ENCODE results near the gene CASP7. TPM values are rescaled to one million over a fixed set of nuclear protein-coding genes. Genes with fewer than 3 reads are reported as not detected.

CASP7 gene
- polyA plus RNA-seq = 10 to 100 TPM in 1 of 2 donors, 1 to 10 TPM in 1; 8.3 to 11.0 TPM

- no peaks in the 10 kb centered on the region for H3K36me3 ChIP-seq (ENCODE audit: control insufficient read depth in 2 of 2, insufficient read depth in 2 of 2, low read length in 1 of 2)
- peak within 1 kb of the TSS; percentile 80 to 97 for H3K4me3 ChIP-seq (ENCODE audit: low read depth in 1 of 2, low read length in 2 of 2)
- H3K27me3 ChIP-seq (ENCODE audit: control insufficient read depth in 1 of 2, insufficient read depth in 2 of 2, low read length in 2 of 2) = no peaks in the 10 kb centered on the region
- no peaks in the 10 kb centered on the region for H3K4me1 ChIP-seq (ENCODE audit: control insufficient read depth in 2 of 2, insufficient read depth in 2 of 2, low read length in 1 of 2)
- WGBS, 2 donors = 0% methylated on average over 57 to 68 of the region's 68 CpGs
- H3K9me3 ChIP-seq (ENCODE audit: control insufficient read depth in 2 of 2, insufficient read depth in 1 of 2, low read depth in 1 of 2, low read length in 1 of 2) = no peaks in the 10 kb centered on the region
- peak within 1 kb of the TSS; percentile 91 to 95 for H3K27ac ChIP-seq (ENCODE audit: low read depth in 2 of 2, low read length in 1 of 2)
Observed at GRCh38 chr10:113679463-113680189, at the start of gene CASP7. Gene CASP7, plus strand, starts transcription at chr10:113679912. Its CDS starts 17,582 bp downstream, at chr10:113697494.

GRCh38 chr10:113630929-113631533 is 48.7 kb upstream of the CASP7 start:
- no peak overlapping the region for H3K4me3 ChIP-seq (ENCODE audit: low read depth in 1 of 2, low read length in 2 of 2)
- no peaks in the 10 kb centered on the region for H3K36me3 ChIP-seq (ENCODE audit: control insufficient read depth in 2 of 2, insufficient read depth in 2 of 2, low read length in 1 of 2)
- H3K4me1 ChIP-seq (ENCODE audit: control insufficient read depth in 2 of 2, insufficient read depth in 2 of 2, low read length in 1 of 2) = no peaks in the 10 kb centered on the region
- H3K9me3 ChIP-seq (ENCODE audit: control insufficient read depth in 2 of 2, insufficient read depth in 1 of 2, low read depth in 1 of 2, low read length in 1 of 2) = peaks cover 2% of the 10 kb centered on the region in 2 donors
- no peaks in the 10 kb centered on the region for H3K27me3 ChIP-seq (ENCODE audit: control insufficient read depth in 1 of 2, insufficient read depth in 2 of 2, low read length in 2 of 2)
- 76 to 92% methylated on average over 5 of the region's 5 CpGs for WGBS, 2 donors
- no peak overlapping the region for H3K27ac ChIP-seq (ENCODE audit: low read depth in 2 of 2, low read length in 1 of 2)

GRCh38 chr10:113631684-113632367 is 47.9 kb upstream of the CASP7 start:
- Histone ChIP-seq H3K36me3 (ENCODE audit: control insufficient read depth in 2 of 2, insufficient read depth in 2 of 2, low read length in 1 of 2) (no peaks in the 10 kb centered on the region), H3K4me3 (ENCODE audit: low read depth in 1 of 2, low read length in 2 of 2) (no peak overlapping the region), H3K9me3 (ENCODE audit: control insufficient read depth in 2 of 2, insufficient read depth in 1 of 2, low read depth in 1 of 2, low read length in 1 of 2) (peaks cover 2% of the 10 kb centered on the region in 2 donors), H3K27me3 (ENCODE audit: control insufficient read depth in 1 of 2, insufficient read depth in 2 of 2, low read length in 2 of 2) (no peaks in the 10 kb centered on the region), H3K27ac (ENCODE audit: low read depth in 2 of 2, low read length in 1 of 2) (no peak overlapping the region), H3K4me1 (ENCODE audit: control insufficient read depth in 2 of 2, insufficient read depth in 2 of 2, low read length in 1 of 2) (no peaks in the 10 kb centered on the region)
- WGBS, 2 donors = 22 to 38% methylated on average over 6 of the region's 6 CpGs

GRCh38 chr10:113639966-113640365 is 39.7 kb upstream of the CASP7 start:
- no peaks in the 10 kb centered on the region for H3K9me3 ChIP-seq (ENCODE audit: control insufficient read depth in 2 of 2, insufficient read depth in 1 of 2, low read depth in 1 of 2, low read length in 1 of 2)
- peaks cover 0 to 2% of the 10 kb centered on the region in 2 donors for H3K4me1 ChIP-seq (ENCODE audit: control insufficient read depth in 2 of 2, insufficient read depth in 2 of 2, low read length in 1 of 2)
- no peaks in the 10 kb centered on the region for H3K27me3 ChIP-seq (ENCODE audit: control insufficient read depth in 1 of 2, insufficient read depth in 2 of 2, low read length in 2 of 2)
- H3K36me3 ChIP-seq (ENCODE audit: control insufficient read depth in 2 of 2, insufficient read depth in 2 of 2, low read length in 1 of 2) = no peaks in the 10 kb centered on the region
- H3K4me3 ChIP-seq (ENCODE audit: low read depth in 1 of 2, low read length in 2 of 2) = no peak overlapping the region
- WGBS, 2 donors = 84% methylated on average over 3 of the region's 3 CpGs
- no peak overlapping the region for H3K27ac ChIP-seq (ENCODE audit: low read depth in 2 of 2, low read length in 1 of 2)

- H3K4me1 ChIP-seq (ENCODE audit: control insufficient read depth in 2 of 2, insufficient read depth in 2 of 2, low read length in 1 of 2) = peaks cover 0 to 2% of the 10 kb centered on the region in 2 donors
- no peaks in the 10 kb centered on the region for H3K9me3 ChIP-seq (ENCODE audit: control insufficient read depth in 2 of 2, insufficient read depth in 1 of 2, low read depth in 1 of 2, low read length in 1 of 2)
- no peak overlapping the region for H3K27ac ChIP-seq (ENCODE audit: low read depth in 2 of 2, low read length in 1 of 2)
- 74 to 82% methylated on average over 4 of the region's 4 CpGs for WGBS, 2 donors
- H3K27me3 ChIP-seq (ENCODE audit: control insufficient read depth in 1 of 2, insufficient read depth in 2 of 2, low read length in 2 of 2) = no peaks in the 10 kb centered on the region
- H3K4me3 ChIP-seq (ENCODE audit: low read depth in 1 of 2, low read length in 2 of 2) = no peak overlapping the region
- no peaks in the 10 kb centered on the region for H3K36me3 ChIP-seq (ENCODE audit: control insufficient read depth in 2 of 2, insufficient read depth in 2 of 2, low read length in 1 of 2)
Observed at GRCh38 chr10:113641702-113642101, 38.0 kb upstream of the CASP7 start.

- peaks cover 0 to 2% of the 10 kb centered on the region in 2 donors for H3K4me1 ChIP-seq (ENCODE audit: control insufficient read depth in 2 of 2, insufficient read depth in 2 of 2, low read length in 1 of 2)
- 46 to 62% methylated on average over 4 of the region's 4 CpGs for WGBS, 2 donors
- no peak overlapping the region for H3K27ac ChIP-seq (ENCODE audit: low read depth in 2 of 2, low read length in 1 of 2)
- no peaks in the 10 kb centered on the region for H3K9me3 ChIP-seq (ENCODE audit: control insufficient read depth in 2 of 2, insufficient read depth in 1 of 2, low read depth in 1 of 2, low read length in 1 of 2)
- H3K4me3 ChIP-seq (ENCODE audit: low read depth in 1 of 2, low read length in 2 of 2) = no peak overlapping the region
- no peaks in the 10 kb centered on the region for H3K36me3 ChIP-seq (ENCODE audit: control insufficient read depth in 2 of 2, insufficient read depth in 2 of 2, low read length in 1 of 2)
- no peaks in the 10 kb centered on the region for H3K27me3 ChIP-seq (ENCODE audit: control insufficient read depth in 1 of 2, insufficient read depth in 2 of 2, low read length in 2 of 2)
Observed at GRCh38 chr10:113643183-113643582, 36.5 kb upstream of the CASP7 start.

GRCh38 chr10:113644185-113645120 is 35.3 kb upstream of the CASP7 start:
- WGBS, 2 donors = 24% methylated on average over 7 of the region's 7 CpGs
- H3K27me3 ChIP-seq (ENCODE audit: control insufficient read depth in 1 of 2, insufficient read depth in 2 of 2, low read length in 2 of 2) = no peaks in the 10 kb centered on the region

GRCh38 chr10:113646336-113647201 is 33.1 kb upstream of the CASP7 start:
- H3K27ac ChIP-seq (ENCODE audit: low read depth in 2 of 2, low read length in 1 of 2) = no peak overlapping the region
- 51 to 62% methylated on average over 10 of the region's 10 CpGs for whole genome bisulfite sequencing, 2 donors

More at GRCh38 chr10:113644185-113645120, 35.3 kb upstream of the CASP7 start:
- Histone ChIP-seq H3K4me1 (ENCODE audit: control insufficient read depth in 2 of 2, insufficient read depth in 2 of 2, low read length in 1 of 2) (peaks cover 0 to 2% of the 10 kb centered on the region in 2 donors), H3K36me3 (ENCODE audit: control insufficient read depth in 2 of 2, insufficient read depth in 2 of 2, low read length in 1 of 2) (no peaks in the 10 kb centered on the region), H3K4me3 (ENCODE audit: low read depth in 1 of 2, low read length in 2 of 2) (no peak overlapping the region), H3K27ac (ENCODE audit: low read depth in 2 of 2, low read length in 1 of 2) (no peak overlapping the region), H3K9me3 (ENCODE audit: control insufficient read depth in 2 of 2, insufficient read depth in 1 of 2, low read depth in 1 of 2, low read length in 1 of 2) (no peaks in the 10 kb centered on the region)

More at GRCh38 chr10:113646336-113647201, 33.1 kb upstream of the CASP7 start:
- peaks cover 0 to 3% of the 10 kb centered on the region in 2 donors for H3K4me1 ChIP-seq (ENCODE audit: control insufficient read depth in 2 of 2, insufficient read depth in 2 of 2, low read length in 1 of 2)
- no peaks in the 10 kb centered on the region for H3K36me3 ChIP-seq (ENCODE audit: control insufficient read depth in 2 of 2, insufficient read depth in 2 of 2, low read length in 1 of 2)
- H3K4me3 ChIP-seq (ENCODE audit: low read depth in 1 of 2, low read length in 2 of 2) = no peak overlapping the region
- H3K9me3 ChIP-seq (ENCODE audit: control insufficient read depth in 2 of 2, insufficient read depth in 1 of 2, low read depth in 1 of 2, low read length in 1 of 2) = no peaks in the 10 kb centered on the region
- H3K27me3 ChIP-seq (ENCODE audit: control insufficient read depth in 1 of 2, insufficient read depth in 2 of 2, low read length in 2 of 2) = no peaks in the 10 kb centered on the region
